Pancreas (tissue), 10 donors: ENCODE data around the gene EMD. TPM values are rescaled to one million over a fixed set of nuclear protein-coding genes. Genes with fewer than 3 reads are reported as not detected.
A peak's percentile ranks its signal among the peaks of the same experiment; 100 is the strongest.

ENCODE experiments used
- ATAC-seq, 4 donors: fragments of 200-7000 bp; cut with Tn5 transposase; one replicate each; pipeline versions ENCODE4 v1.8.0 to v1.9.1; 2020; ENCODE audit warnings: mild to moderate bottlenecking in 4 of 4, moderate library complexity in 4 of 4
- DNase-seq, 6 donors: peaks; one replicate each; pipeline ENCODE4 v3.0.0-alpha.2; 2020
- FAIRE-seq: peaks from 2 replicates; lab custom pipeline; 2012; peaks lifted over from hg19 to GRCh38; lab: Jason Lieb, UNC
- H3K27ac ChIP-seq, 4 donors: fragments of 200-600 bp; sonication (generic); 1 replicate in 3 of 4; 2 replicates in 1 of 4; pipeline versions ENCODE4 v1.5.0 to v1.8.0; 2020
- H3K27me3 ChIP-seq, 4 donors: fragments of 200-600 bp; one replicate each; pipeline ENCODE4 v1.8.0; 2021
- H3K36me3 ChIP-seq, 3 donors: fragments of 200-600 bp; sonication (generic) in 1 of 3; one replicate each; pipeline versions ENCODE4 v1.5.0 to v1.8.0; 2020 to 2021
- H3K4me1 ChIP-seq, 3 donors: fragments of 200-600 bp; one replicate each; pipeline ENCODE4 v1.8.0; 2021
- H3K4me3 ChIP-seq, 4 donors: fragments of 200-600 bp; sonication (generic) in 2 of 4; one replicate each; pipeline versions ENCODE4 v1.5.0 to v1.8.0; 2020 to 2021
- H3K9me3 ChIP-seq, 4 donors: fragments of 200-600 bp; one replicate each; pipeline ENCODE4 v1.8.0; 2021
- CTCF ChIP-seq, 4 donors: fragments of 200-600 bp; sonication (generic) in 3 of 4; IDR thresholded peaks; one replicate each; pipeline versions ENCODE4 v1.5.0 to v1.8.0; 2021; ENCODE audit warnings: antibody characterized with exemption in 4 of 4
- WGBS, 2 donors: extraction: QIAGEN DNeasy Blood & Tissue Kit; methylation state at CpG; one replicate each; pipeline ENCODE4 v1.1.7; 2013; 5-methylcytosine and 5-hydroxymethylcytosine counted together
- intact Hi-C, 3 donors: fragments of 100-400 bp; cut with DNase I; formaldehyde crosslinking; loops; one replicate each; pipeline versions ENCODE4 v1.11.1 to v1.14.2; 2022
- polyA plus RNA-seq, 2 donors: library from polyadenylated mRNA; stranded (reverse); fragments of 200-250 nt; gene quantifications; one replicate each; pipeline ENCODE4 v1.2.3, GENCODE V29; 2013
- total RNA-seq, 6 donors: library from RNA; stranded (reverse); fragmentation: NEBNext Ultra II Directional in 4 of 6; extraction: Animal tissue kit (Norgen Biotek cat#: 25700) in 4 of 6; gene quantifications; one replicate each; pipeline versions ENCODE4 v1.2.1 to v1.2.4, GENCODE V29; 2021 to 2023
- donor health status: healthy with polysubstance abuse.
- donor health status: DM: no; HTN: no; CAD: no; lungs with moderate emphysema.
- donor health status: DM: no; HTN: no; CAD: no.
- donor health status: control.
- donor health status: control.
- donor health status: Bipolar disorder and iron deficiency.
- donor health status: DM: yes; HTN: yes; CAD: no.
- donor health status: DM: no; HTN: no; CAD: no.
- donor health status: DM: no; HTN: no; CAD: no.
- donor health status: DM: yes; HTN: yes; CAD: no.

EMD gene
- total and polyA plus RNA-seq, 8 donors, result 23.1 to 86.7 (median 41.4) TPM

- Histone ChIP-seq H3K36me3 (no peaks in the 10 kb centered on the region), H3K27me3 (no peaks in the 10 kb centered on the region), H3K4me3 (peak within 1 kb of the TSS in 1 of 4 donors; percentile 15), H3K27ac (peak within 1 kb of the TSS in 2 of 4 donors; percentile 8 to 31), H3K4me1 (no peaks in the 10 kb centered on the region), H3K9me3 (no peaks in the 10 kb centered on the region)
- ATAC-seq, result peak; percentile 43 to 82 (median 61)
- TF ChIP-seq CTCF (IDR thresholded peaks at IDR 0.05), result no peak
- 54 to 77% methylated on average over 24 to 26 of the region's 26 CpGs for WGBS, 2 donors
- no peak for FAIRE-seq
- intact Hi-C loops, result no loop called here
- DNase-seq, result peak; percentile 52 to 87 (median 74)
Measured at GRCh38 chrX:154409222-154409871, 30.3 kb downstream of the EMD start, which contains the start of gene DNASE1L1. Gene DNASE1L1, minus strand, starts transcription at chrX:154409254. Its CDS starts 3,686 bp downstream, at chrX:154405568.

- intact Hi-C loops, result no loop called here
- peak; percentile 76 to 84 (median 79) for ATAC-seq
Measured at GRCh38 chrX:154411981-154412340, 32.9 kb downstream of the EMD start.

GRCh38 chrX:154412468-154412867 lies 33.4 kb downstream of the EMD start:
- Histone ChIP-seq H3K36me3 (no peaks in the 10 kb centered on the region), H3K27ac (peak overlapping the region in 2 of 4 donors; percentile 76 to 84), H3K9me3 (no peaks in the 10 kb centered on the region), H3K27me3 (no peaks in the 10 kb centered on the region), H3K4me1 (no peaks in the 10 kb centered on the region), H3K4me3 (peak overlapping the region in 3 of 4 donors; percentile 46 to 66 (median 46))
- intact Hi-C loops, result no loop called here
- DNase-seq (no peak), FAIRE-seq (no peak), ATAC-seq (no peak)
- no peak for TF ChIP-seq CTCF (IDR thresholded peaks at IDR 0.05)
- 24 to 47% methylated on average over 4 of the region's 4 CpGs for WGBS, 2 donors

More at GRCh38 chrX:154411981-154412340, 32.9 kb downstream of the EMD start:
- Histone ChIP-seq H3K27me3 (no peaks in the 10 kb centered on the region), H3K27ac (peak overlapping the region; percentile 56 to 84 (median 69)), H3K36me3 (no peaks in the 10 kb centered on the region), H3K9me3 (no peaks in the 10 kb centered on the region), H3K4me3 (peak overlapping the region; percentile 38 to 66 (median 46)), H3K4me1 (no peaks in the 10 kb centered on the region)
- peak in 5 of 6 donors; percentile 43 to 74 (median 59) for DNase-seq
- no peak for FAIRE-seq
- WGBS, 2 donors, result 0 to 33% methylated on average over 21 to 29 of the region's 29 CpGs
- no peak for TF ChIP-seq CTCF (IDR thresholded peaks at IDR 0.05)

- no peaks in the 10 kb centered on the region for H3K9me3 ChIP-seq
- H3K27ac ChIP-seq, result no peak overlapping the region
- FAIRE-seq (no peak), ATAC-seq (no peak), DNase-seq (no peak)
- no peaks in the 10 kb centered on the region for H3K4me1 ChIP-seq
- H3K4me3 ChIP-seq, result no peak overlapping the region
- 61 to 71% methylated on average over 8 of the region's 8 CpGs for WGBS, 2 donors
- TF ChIP-seq CTCF (IDR thresholded peaks at IDR 0.05), result no peak
- intact Hi-C loops, result no loop called here
- no peaks in the 10 kb centered on the region for H3K36me3 ChIP-seq
- no peaks in the 10 kb centered on the region for H3K27me3 ChIP-seq
Measured at GRCh38 chrX:154413142-154413541, 34.0 kb downstream of the EMD start.

- DNase-seq (no peak), FAIRE-seq (no peak), ATAC-seq (no peak)
- H3K36me3 ChIP-seq, result no peaks in the 10 kb centered on the region
- H3K4me3 ChIP-seq, result no peak overlapping the region
- 71 to 87% methylated on average over 7 of the region's 7 CpGs for WGBS, 2 donors
- H3K9me3 ChIP-seq, result no peaks in the 10 kb centered on the region
- H3K4me1 ChIP-seq, result no peaks in the 10 kb centered on the region
- intact Hi-C loops, result no loop called here
- TF ChIP-seq CTCF (IDR thresholded peaks at IDR 0.05), result no peak
- no peaks in the 10 kb centered on the region for H3K27me3 ChIP-seq
- no peak overlapping the region for H3K27ac ChIP-seq
Measured at GRCh38 chrX:154417157-154417556, 38.1 kb downstream of the EMD start.
